LNCaP clone FGC (cell line): ENCODE data around the gene NCS1.

Source experiments
- DNase-seq: peaks from one replicate; pipeline ENCODE4 v3.0.0-alpha.2; 2011; ENCODE audit warnings: low read depth
- H3K4me3 ChIP-seq: 2 replicates; pipeline ENCODE4 v1.5.1; 2011; ENCODE audit warnings: mild to moderate bottlenecking, low read depth, low read length, control low read depth
- CTCF ChIP-seq: IDR thresholded peaks from 2 replicates; pipeline ENCODE4 v1.5.1; 2012; ENCODE audit warnings: mild to moderate bottlenecking; ENCODE audit not compliant: control insufficient read depth, insufficient read depth; ENCODE audit errors: extremely low read depth

The NCS1 gene

DNA sequence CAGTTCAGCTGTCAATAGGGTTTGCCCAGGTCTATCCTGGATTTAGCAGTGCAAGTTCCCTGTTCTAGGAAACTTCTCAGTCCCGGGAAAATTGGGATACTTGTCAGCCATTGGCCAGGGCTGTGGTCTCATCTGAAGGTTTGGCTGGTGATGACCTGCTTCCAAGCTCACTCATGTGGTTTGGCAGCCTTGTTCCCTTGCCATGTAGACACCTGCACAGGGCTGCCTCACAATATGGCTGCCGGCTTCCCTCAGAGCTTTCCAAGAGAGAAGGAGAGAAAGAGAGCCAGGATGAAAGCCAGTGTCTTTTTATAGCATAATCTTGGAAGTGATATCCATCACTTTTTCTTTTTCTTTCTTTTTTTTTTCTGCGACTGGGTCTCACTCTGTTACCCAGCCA, 55.6 kb downstream of the NCS1 start:
- no peak for TF ChIP-seq CTCF
- H3K4me3 ChIP-seq, result no peak overlapping the region
- no peak for DNase-seq

GRCh38 chr9:130229759-130230158, 57.6 kb downstream of the NCS1 start:
- H3K4me3 ChIP-seq, result no peak overlapping the region
- no peak for DNase-seq
- no peak for TF ChIP-seq CTCF

- no peak for DNase-seq
- no peak overlapping the region for H3K4me3 ChIP-seq
- TF ChIP-seq CTCF, result no peak
These were observed 58.4 kb downstream of the NCS1 start for GRCh38 chr9:130230631-130231030.

DNA sequence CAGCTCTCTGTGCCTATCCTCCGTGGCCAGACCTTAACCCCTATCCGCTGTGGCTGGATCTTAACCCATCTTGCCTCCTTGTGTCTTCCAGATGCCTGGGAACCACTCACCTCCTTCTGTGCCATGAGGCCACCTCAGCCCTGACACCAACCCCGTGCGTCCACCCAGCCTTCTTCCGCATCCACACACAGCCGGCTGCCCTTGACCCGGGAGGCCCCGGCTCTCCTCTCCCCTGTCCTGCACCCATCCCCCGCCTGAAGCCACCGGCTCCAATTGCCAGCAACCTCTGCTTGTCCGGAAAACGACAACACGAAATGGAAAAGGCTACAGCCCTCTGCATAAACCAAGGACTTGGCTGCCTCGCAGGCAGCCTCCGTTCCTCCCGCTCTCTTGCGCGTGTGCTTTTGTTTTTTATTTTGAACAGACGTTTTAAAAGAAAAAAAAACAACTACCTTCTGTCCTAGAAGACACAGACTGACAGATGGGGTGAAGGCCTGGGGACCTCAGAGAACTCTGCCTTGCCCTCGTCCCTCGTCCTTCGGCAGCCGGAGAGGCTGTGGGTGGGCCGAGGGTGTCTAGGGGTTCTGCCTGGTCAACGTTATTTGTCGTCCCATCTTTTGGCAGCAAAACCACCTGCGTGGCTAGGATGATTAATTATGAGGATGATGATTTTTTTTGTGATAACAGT, 60.8 kb downstream of the NCS1 start:
- DNase-seq, result no peak
- no peak for TF ChIP-seq CTCF
- no peak overlapping the region for H3K4me3 ChIP-seq

DNA sequence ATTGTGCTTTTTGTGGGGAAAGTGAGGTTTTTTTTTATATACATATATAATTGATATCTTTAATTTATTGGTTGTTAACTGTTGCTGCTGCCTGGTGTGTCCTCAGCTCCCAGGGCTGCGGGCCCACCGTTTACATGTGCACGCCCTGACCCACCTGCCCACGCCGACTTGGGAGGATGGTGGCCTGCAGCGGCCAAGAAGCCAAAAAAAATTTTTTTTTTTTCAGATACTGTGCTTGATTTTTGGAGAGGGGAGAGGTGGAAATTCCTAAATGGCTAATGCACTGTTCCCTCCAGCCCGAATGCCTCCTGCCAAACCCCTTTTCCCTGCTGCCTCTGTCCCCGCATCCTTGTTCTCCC, 61.4 kb downstream of the NCS1 start:
- no peak for TF ChIP-seq CTCF
- DNase-seq, result no peak
- no peak overlapping the region for H3K4me3 ChIP-seq

GRCh38 chr9:130234340-130235260, 62.4 kb downstream of the NCS1 start:
- no peak for TF ChIP-seq CTCF
- no peak overlapping the region for H3K4me3 ChIP-seq
- DNase-seq, result no peak
